OCI-M2 (cell line): Measurements from ENCODE around the gene HIP1.
"Not testable (repeated sequence)": the region's sequence is repeated elsewhere in the genome, so short reads cannot be mapped to it uniquely, and the experiment has no call there.

Experiments
- DNase-seq: peaks from one replicate; lab custom pipeline; 2025; ENCODE audit not compliant: unreplicated experiment; lab: John Stamatoyannopoulos, UW

The HIP1 gene

GRCh38 chr7:75687246-75688088 is 51.3 kb downstream of the HIP1 start:
- no peak for DNase-seq

- no peak for DNase-seq
Measured at GRCh38 chr7:75686551-75686950, 52.2 kb downstream of the HIP1 start.

GRCh38 chr7:75682052-75682451 is 56.7 kb downstream of the HIP1 start:
- DNase-seq, result not testable (repeated sequence)

GRCh38 chr7:75679060-75679459 is 59.7 kb downstream of the HIP1 start:
- DNase-seq, result no peak

GRCh38 chr7:75669579-75669978 is 69.2 kb downstream of the HIP1 start:
- DNase-seq, result no peak

- DNase-seq, result no peak
Measured at GRCh38 chr7:75667938-75668337, 70.8 kb downstream of the HIP1 start.

GRCh38 chr7:75663302-75663907 is 75.3 kb downstream of the HIP1 start:
- DNase-seq, result no peak

- no peak for DNase-seq
Measured at GRCh38 chr7:75662579-75663301, 76.0 kb downstream of the HIP1 start.

- no peak for DNase-seq
Measured at GRCh38 chr7:75660566-75661215, 78.0 kb downstream of the HIP1 start.

- no peak for DNase-seq
Measured at GRCh38 chr7:75658802-75659201, 79.9 kb downstream of the HIP1 start.

GRCh38 chr7:75658369-75658768 is 80.4 kb downstream of the HIP1 start:
- no peak for DNase-seq

- no peak for DNase-seq
Measured at GRCh38 chr7:75657866-75658265, 80.9 kb downstream of the HIP1 start.

GRCh38 chr7:75656740-75657139 is 82.0 kb downstream of the HIP1 start:
- no peak for DNase-seq

- no peak for DNase-seq
Measured at GRCh38 chr7:75655536-75655935, 83.2 kb downstream of the HIP1 start.

- DNase-seq, result no peak
Measured at GRCh38 chr7:75654855-75655254, 83.9 kb downstream of the HIP1 start.

- no peak for DNase-seq
Measured at GRCh38 chr7:75653651-75654050, 85.1 kb downstream of the HIP1 start.

- no peak for DNase-seq
Measured at GRCh38 chr7:75652788-75653187, 86.0 kb downstream of the HIP1 start.

GRCh38 chr7:75650681-75651080 is 88.1 kb downstream of the HIP1 start:
- no peak for DNase-seq

- no peak for DNase-seq
Measured at GRCh38 chr7:75650062-75650461, 88.7 kb downstream of the HIP1 start.

GRCh38 chr7:75649462-75649861 is 89.3 kb downstream of the HIP1 start:
- DNase-seq, result no peak

- DNase-seq, result no peak
Measured at GRCh38 chr7:75647709-75648438, 90.9 kb downstream of the HIP1 start.
